ENCODE results near the gene BCL6.

Gene BCL6

DNA sequence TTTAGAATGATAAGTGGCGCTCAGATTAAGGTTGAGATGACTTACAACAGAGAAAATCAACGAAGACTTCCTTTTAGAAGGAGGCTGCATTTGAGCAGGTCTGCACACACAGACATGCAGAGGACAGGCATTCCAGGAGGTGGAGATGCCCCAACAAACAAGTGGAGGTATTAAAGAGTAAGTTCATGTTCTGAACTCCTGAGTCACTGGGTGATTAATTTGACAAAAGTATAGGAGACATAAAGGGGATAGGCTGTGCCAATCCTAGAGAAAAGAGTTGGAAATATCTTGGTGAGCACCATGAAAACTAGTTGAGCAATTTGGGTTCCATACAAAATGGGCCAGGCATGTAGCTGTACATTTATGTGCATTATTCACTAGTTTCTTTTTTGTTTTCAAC lies 33.5 kb upstream of the BCL6 start:
- H3F3A ChIP-seq (ENCODE audit: insufficient read depth, low read length), result no peaks in the 10 kb centered on the region
- no peak for TF ChIP-seq CTCF (IDR thresholded peaks at IDR 0.05; ENCODE audit: low read length)
- H2AFZ ChIP-seq (ENCODE audit: low read length), result no peak overlapping the region
- H3K27me3 ChIP-seq (ENCODE audit: insufficient read depth, low read length), result no peaks in the 10 kb centered on the region
- no peaks in the 10 kb centered on the region for H3K79me2 ChIP-seq (ENCODE audit: insufficient read depth, low read length)
- no peaks in the 10 kb centered on the region for H3K9me2 ChIP-seq (ENCODE audit: low read depth, low read length)
- peaks cover 25% of the 10 kb centered on the region for H3K4me1 ChIP-seq (ENCODE audit: insufficient read depth, low read length, severe bottlenecking)
- H3K36me3 ChIP-seq (ENCODE audit: insufficient read depth, low read length), result no peaks in the 10 kb centered on the region; the same call in 1 of the 2 replicates
- H3K27ac ChIP-seq (ENCODE audit: low read depth, low read length, poor library complexity, severe bottlenecking), result no peak overlapping the region
- H4K20me1 ChIP-seq (ENCODE audit: insufficient read depth, low read length), result no peaks in the 10 kb centered on the region
- H3K9me3 ChIP-seq (ENCODE audit: low read length), result no peaks in the 10 kb centered on the region
- no peak overlapping the region for H3K4me3 ChIP-seq (ENCODE audit: low read depth, low read length, poor library complexity, severe bottlenecking)
- H3K9ac ChIP-seq (ENCODE audit: low read length), result no peak overlapping the region
- no peak overlapping the region for H3K4me2 ChIP-seq (ENCODE audit: low read length)

DNA sequence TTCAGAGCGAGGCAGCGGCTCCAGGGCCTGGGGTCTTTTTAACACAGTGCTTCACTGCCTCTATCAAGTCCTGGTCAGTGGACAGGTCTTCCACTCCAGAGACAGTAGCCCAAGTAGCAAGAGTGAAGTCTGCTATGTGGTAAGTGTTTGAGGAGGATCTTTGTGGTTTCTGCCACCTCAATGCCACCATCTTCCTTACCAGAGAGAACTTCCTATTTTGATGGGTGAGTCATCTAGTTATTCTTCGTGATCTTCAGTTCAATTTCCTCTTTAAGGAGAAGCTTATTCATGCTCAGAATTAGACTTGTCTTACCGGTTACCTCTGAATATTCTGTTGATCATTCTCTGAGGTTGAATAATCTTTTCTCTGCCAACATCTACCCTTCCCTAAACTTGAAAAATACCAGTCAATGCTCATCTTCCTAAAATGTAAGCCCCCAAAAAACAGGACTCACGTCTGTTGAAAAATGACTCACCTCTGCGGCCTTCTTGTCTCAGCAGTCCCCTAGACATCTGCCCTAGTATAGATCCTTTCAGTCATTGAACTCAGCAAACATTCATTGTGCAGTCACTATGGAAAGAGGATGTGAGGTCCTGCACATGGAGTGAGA lies 32.2 kb upstream of the BCL6 start:
- H3K36me3 ChIP-seq (ENCODE audit: insufficient read depth, low read length), result no peaks in the 10 kb centered on the region; the same call in 1 of the 2 replicates
- no peaks in the 10 kb centered on the region for H3K27me3 ChIP-seq (ENCODE audit: insufficient read depth, low read length)
- TF ChIP-seq CTCF (IDR thresholded peaks at IDR 0.05; ENCODE audit: low read length) (no peak), EZH2 (IDR thresholded peaks at IDR 0.05; ENCODE audit: borderline replicate concordance, low read length) (no peak)
- H2AFZ ChIP-seq (ENCODE audit: low read length), result no peak overlapping the region
- H3K9me2 ChIP-seq (ENCODE audit: low read depth, low read length), result no peaks in the 10 kb centered on the region
- no peak overlapping the region; the same call in 1 of the 2 replicates for H3K4me2 ChIP-seq (ENCODE audit: low read length)
- H3K4me1 ChIP-seq (ENCODE audit: insufficient read depth, low read length, severe bottlenecking), result peaks cover 38% of the 10 kb centered on the region
- no peaks in the 10 kb centered on the region for H3K79me2 ChIP-seq (ENCODE audit: insufficient read depth, low read length)
- 0 out of 2 replicates have a peak, but pooled peaks cover 4% of the 10 kb centered on the region for H3F3A ChIP-seq (ENCODE audit: insufficient read depth, low read length)
- no peaks in the 10 kb centered on the region for H4K20me1 ChIP-seq (ENCODE audit: insufficient read depth, low read length)
- no peak overlapping the region for H3K4me3 ChIP-seq (ENCODE audit: low read depth, low read length, poor library complexity, severe bottlenecking)
- no peak overlapping the region for H3K9ac ChIP-seq (ENCODE audit: low read length)
- H3K27ac ChIP-seq (ENCODE audit: low read depth, low read length, poor library complexity, severe bottlenecking), result no peak overlapping the region
- no peaks in the 10 kb centered on the region for H3K9me3 ChIP-seq (ENCODE audit: low read length)

DNA sequence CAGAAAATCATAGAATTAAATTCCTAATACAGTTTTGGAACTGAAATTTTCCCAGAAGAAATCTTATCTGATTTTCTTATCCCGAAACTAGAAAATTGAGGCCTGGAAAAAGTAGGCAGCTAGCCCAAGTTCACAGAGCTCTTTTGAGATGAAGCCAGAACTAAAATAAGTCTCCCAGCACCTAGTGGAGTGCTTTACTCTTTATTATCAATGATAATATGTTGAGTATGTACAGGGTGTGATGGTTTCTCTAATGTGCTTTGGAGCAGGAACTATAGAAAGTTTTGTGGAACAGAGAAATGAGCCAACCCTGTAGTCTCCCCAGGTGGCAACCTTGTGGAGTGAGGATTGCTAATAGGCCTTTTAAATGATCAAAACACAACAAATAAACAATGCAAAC lies 30.3 kb upstream of the BCL6 start:
- Histone ChIP-seq H2AFZ (ENCODE audit: low read length) (no peak overlapping the region), H3F3A (ENCODE audit: insufficient read depth, low read length) (0 out of 2 replicates have a peak, but pooled peaks cover 4% of the 10 kb centered on the region), H3K9me3 (ENCODE audit: low read length) (no peaks in the 10 kb centered on the region), H3K4me2 (ENCODE audit: low read length) (no peak overlapping the region), H4K20me1 (ENCODE audit: insufficient read depth, low read length) (no peaks in the 10 kb centered on the region), H3K9me2 (ENCODE audit: low read depth, low read length) (no peaks in the 10 kb centered on the region), H3K27me3 (ENCODE audit: insufficient read depth, low read length) (no peaks in the 10 kb centered on the region), H3K36me3 (ENCODE audit: insufficient read depth, low read length) (no peaks in the 10 kb centered on the region; the same call in 1 of the 2 replicates), H3K4me1 (ENCODE audit: insufficient read depth, low read length, severe bottlenecking) (peaks cover 43% of the 10 kb centered on the region), H3K27ac (ENCODE audit: low read depth, low read length, poor library complexity, severe bottlenecking) (no peak overlapping the region), H3K79me2 (ENCODE audit: insufficient read depth, low read length) (no peaks in the 10 kb centered on the region), H3K4me3 (ENCODE audit: low read depth, low read length, poor library complexity, severe bottlenecking) (no peak overlapping the region), H3K9ac (ENCODE audit: low read length) (no peak overlapping the region)
- TF ChIP-seq CTCF (IDR thresholded peaks at IDR 0.05; ENCODE audit: low read length) (no peak), EZH2 (IDR thresholded peaks at IDR 0.05; ENCODE audit: borderline replicate concordance, low read length) (no peak)
